HG03108 (cell line): Measurements from ENCODE around the gene ZNF354C.

ENCODE experiments used
- ATAC-seq: cut with Tn5 transposase; IDR thresholded peaks from one replicate; pipeline ENCODE4 v1.9.1; 2021; ENCODE audit warnings: moderate library complexity; ENCODE audit not compliant: unreplicated experiment

The ZNF354C gene

DNA sequence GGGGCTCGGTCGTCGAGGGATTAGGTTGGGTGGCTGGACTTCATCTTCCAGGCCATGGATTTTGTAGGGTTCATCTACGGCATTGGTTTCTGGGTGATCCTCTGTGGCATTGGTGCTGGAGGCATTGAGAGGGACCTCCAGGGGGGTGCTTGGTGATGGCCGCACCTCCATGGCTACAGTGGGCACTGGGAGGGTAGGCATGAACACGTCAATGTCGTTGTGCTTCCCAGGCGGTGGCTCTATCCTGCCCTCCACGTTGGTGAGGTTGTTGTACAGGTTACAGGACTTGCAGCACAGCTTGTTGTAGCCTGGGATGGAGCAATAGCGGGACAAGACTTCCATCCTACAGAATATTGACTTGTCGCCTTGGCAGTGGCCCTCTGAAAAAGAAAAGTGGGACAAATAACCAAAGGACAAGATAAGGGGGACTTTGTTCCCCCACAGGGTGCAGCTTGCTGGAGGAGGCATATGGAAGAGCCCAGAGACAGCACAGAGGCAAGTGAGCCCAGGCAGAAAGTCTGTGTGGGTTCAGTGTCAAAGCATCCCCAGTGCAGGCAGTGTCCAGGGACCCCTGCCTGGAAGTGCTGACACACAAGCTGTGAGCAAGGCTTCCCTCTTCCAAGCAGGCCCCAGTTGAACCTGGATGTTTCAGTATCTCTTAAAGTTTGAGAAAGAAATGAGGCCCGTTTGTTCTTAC lies 53.9 kb downstream of the ZNF354C start:
- ATAC-seq: no peak

DNA sequence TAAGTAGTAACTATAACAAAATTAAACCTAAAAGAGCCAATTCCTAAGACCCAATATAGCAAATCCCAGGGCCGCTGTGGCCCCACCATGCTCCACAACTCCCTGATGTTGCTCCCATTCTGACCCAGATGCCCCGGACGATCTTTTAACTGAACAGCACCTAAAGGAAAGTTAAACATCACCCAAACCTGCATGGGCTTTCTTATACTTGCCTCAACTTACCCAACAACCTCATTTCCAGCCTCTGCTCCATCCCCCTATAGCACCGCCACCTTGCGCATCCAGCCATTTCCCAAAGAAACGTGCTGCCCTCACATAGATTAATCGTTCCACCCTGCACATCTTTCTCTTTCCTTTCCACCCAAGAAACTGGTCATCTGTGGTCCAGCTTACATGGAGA lies 54.6 kb downstream of the ZNF354C start:
- ATAC-seq: no peak

DNA sequence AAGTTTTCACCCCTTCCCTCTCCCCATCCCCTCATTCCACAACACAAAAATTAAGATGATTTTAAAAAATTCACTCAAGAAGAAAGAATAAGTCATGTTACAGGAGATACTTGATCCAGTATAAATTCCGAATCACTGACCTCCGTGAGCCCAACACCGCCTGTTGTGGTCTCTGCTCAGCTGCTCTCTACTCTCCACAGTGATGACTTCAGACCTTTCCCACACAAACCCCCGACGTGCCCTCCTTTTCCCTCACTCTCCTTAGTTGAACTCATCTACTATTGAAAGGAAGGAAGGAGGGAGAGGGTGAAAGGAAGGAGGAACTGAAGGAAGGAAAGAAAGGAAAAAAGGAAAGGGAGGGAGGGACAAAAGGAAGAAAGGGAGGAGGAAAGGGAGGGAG lies 55.1 kb downstream of the ZNF354C start:
- no peak for ATAC-seq

DNA sequence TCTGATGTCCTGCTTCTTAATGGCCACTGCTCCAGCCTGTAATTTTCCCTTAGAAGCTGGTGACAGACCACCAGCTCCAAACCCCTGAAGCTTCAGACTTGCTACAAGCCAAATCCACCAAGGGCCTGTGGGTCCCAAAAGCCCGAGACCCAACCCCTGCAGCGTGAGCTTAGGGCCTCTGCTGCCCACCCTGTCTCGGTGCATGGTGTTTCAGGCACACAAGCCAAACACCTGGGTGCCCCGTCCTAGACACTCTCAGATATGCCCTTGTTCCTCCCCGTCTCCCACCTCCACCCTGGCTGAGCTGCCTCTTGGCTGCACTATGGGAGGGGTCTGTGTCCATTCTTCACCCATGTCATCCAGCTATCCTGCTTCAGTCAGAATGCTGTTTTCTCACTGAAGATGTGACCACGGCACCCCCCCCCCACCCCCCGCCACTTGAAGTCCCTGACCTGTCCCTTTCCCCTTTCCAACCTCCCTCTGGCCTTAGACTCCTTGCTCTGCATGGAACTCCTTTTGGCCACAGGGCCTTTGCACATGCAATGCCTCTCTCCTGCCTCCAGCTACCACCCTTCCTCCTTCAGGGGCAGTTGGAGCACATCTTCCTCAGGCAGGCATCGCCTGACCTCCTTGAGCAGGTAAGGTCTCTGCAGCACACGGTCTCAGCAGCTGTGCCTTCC lies 55.8 kb downstream of the ZNF354C start:
- no peak for ATAC-seq

DNA sequence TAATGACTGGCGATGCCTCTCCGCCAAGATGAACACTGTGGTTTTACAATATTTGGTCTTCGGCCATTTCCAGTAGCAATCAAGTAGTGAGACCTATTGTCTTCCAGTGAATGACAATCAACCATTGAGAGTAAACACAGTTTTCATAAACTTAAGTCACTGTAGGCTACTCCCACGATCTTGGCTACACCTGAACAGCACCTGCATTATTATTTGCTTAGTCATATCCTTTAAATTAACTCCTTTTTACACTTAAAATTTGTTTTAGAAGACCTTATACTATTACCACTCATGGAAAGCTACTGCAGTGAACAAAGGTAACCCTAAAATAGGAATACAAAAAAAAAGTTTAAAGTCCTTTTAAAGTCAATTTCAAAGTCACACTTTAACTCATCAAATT lies 58.2 kb downstream of the ZNF354C start:
- no peak for ATAC-seq

DNA sequence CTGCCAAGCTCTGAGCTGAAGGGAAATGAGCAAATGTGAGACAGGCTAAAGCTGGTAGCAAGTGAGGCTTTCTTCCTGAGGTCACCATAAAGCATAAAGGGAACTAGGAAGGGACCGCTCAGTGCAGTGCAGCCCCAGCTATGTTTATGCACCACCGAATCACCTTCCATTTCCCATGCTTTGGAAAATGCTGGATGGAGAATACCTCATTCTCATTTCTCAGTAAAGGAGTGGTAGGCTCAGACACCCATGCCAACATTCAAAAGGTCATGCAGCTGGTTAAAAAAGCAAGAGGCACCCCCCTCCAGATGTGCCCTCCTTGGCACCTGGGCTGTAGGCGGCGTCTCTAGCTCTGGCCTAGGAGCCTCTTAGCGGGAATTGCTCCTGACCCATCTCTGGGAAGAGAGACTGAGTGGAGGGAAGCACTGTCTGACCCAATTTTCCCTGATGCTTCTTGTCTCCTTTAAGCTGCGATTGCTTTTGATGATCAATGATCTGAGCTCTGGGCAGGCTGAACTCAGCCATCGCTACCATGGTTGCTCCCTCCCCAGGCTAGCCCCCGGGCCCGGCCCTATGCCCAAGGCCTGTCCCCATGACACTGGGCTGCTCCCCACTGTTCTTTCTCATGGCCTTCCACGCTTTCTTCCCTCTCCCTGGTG lies 58.7 kb downstream of the ZNF354C start:
- no peak for ATAC-seq

DNA sequence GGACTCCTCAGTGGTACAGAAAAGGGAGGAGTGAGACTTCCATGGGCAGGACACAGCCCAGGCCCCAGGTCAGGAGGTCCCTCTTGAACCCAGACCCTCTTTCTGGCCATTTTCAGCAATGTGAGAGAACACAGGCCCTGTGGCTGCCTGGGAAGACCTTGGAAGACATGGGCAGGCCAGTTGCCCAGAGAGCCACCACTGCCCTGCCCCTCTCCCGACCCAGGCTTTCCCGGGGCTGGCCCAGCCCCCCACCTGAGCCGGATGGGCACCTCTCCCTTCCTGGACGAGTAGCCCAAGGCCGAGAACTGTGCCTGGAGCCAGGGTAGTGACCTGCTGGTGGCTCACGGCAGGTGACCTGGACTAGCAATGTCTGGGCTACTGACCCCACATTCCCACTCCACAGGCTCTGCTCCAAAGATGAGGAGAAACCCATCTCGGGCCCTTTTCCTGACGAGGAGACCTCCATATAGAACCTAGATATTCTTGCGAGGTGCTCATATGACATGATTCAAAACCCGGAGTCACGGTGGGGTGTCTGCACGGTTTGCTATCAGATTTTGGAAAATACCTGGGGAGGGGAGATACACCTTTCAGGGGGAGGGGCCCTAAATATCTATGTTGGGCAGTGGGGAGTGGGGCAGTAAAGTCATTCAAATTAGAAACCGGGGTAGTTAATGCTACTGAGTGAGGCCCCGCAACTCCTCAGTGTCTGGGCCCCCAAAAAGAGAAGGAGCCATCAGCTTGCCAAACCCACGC lies 59.4 kb downstream of the ZNF354C start:
- no peak for ATAC-seq

DNA sequence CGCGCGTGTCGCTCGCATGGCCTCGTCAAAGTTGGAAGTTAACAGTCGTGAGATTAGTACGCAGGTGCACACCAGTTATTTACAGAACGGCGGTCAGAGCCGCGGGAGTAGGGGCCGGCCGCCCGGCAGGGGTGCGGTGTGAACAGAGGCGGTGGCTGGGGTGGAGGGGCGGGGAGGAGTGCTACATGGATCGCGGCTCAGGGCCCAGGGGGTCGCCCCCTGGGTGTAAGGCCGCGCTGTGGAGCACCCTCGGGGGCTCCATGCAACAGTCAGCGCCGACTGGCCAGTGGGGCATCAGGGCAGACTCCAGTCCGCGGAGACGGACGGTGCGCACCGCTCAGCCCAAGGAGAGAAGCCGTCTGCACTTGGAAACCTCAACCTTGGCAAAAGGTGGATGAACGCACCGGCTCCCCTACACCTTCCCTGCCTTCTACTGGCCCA lies 60.3 kb downstream of the ZNF354C start:
- no peak for ATAC-seq

DNA sequence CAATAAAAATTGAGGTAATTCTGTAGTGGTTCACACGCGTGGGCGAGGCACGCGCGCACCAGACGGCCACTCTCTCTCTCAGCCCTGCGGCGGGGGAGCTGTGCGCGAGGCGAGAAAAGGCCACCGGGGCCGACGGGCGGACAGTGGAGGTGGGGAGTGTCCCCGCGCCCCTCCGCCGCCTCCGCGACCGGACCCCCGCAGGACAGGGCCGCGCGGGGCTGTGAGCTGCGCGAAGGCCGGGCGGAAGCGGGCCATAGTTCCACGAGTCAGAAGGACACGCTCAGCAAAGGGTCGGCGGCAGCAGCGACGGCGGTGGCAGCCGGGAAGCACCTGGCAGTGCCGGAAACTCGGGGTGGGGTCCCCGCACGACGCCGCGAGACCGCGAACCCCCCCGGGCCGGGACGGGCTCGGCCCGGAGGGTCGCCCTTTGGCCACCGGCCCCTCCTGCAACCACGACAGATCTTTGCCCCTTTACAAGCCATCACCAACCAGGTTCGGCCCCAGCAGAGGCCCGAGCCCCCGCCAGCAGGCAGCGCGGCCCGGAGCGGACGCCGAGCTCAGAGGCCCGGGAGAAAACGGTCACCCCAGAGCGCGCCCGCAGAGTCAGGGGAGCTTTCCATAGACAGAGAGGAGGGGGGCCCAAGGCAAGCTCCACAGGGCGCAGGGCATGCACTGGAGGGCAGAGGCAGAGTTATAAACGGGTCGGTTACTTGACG lies 60.9 kb downstream of the ZNF354C start:
- no peak for ATAC-seq

DNA sequence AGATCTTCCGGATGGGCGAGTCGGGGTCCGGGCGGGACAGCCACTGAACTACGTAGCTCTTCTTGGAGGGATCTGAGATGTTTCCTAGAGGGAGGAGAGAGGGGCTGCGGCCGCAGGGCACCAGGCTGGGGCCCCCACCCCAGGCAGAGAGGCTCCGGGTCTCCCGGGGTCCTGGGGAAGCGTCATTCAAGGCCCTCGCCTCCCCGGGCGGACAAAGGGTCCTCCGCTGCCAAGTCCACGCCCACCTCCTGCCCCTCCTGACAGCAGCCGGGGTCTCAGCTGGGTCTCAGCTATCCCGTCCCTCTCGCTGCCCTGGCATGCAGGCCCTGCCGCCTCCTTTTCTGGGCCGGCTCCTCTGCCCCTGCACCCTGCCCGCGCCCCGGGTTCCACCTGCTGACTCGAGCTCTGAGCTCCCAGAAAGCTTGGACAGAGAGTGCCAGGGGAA lies 61.5 kb downstream of the ZNF354C start:
- no peak for ATAC-seq

DNA sequence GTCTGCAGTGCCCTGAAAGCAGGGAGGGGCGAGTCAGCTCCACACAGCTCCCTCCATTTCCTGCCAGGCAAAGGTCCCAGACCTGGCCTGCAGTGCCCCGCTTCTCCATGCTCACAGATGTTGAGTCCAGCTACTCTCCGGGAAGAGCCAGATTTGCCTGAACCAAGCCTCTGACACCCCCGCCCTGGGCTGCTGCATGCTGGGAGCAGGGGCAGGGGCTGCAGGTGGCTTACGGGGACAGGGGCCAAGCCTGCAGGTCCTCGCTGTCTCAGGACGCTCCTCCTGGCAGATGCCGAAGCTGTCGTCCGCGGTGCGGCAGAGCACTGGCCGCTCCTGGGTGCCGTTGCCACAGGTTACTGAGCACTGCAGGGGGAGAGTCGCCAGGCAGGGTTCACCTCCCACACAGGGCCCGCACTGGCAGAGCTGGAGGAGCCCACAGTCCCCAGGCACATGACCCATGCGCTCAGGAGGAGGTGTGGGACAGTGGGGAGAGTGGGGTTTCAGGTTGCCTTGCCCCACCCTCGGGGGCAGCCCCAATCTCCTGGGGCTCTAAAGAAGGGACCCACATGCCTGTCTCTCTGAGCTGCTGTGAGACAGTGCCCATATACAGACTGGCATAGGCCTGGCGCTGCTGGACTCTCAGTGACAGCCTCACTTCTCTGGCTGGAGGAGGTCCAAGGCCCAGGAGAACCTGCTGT lies 62.4 kb downstream of the ZNF354C start:
- ATAC-seq: no peak

DNA sequence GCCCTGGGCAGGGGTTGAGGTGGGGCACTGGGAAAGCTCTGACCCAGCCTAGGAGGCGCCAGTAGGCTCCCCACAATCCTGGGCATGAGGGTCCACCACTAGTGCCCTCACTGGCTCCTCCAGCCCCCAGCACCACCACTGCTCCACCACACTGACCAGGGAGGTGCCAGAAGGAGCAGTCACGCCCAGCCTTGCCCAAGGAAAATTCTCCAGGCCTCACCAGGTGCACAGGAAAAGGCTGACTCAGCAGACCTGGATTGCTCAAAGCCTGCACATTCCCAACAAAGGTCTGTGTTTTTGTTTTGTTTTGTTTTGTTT lies 62.9 kb downstream of the ZNF354C start:
- no peak for ATAC-seq

DNA sequence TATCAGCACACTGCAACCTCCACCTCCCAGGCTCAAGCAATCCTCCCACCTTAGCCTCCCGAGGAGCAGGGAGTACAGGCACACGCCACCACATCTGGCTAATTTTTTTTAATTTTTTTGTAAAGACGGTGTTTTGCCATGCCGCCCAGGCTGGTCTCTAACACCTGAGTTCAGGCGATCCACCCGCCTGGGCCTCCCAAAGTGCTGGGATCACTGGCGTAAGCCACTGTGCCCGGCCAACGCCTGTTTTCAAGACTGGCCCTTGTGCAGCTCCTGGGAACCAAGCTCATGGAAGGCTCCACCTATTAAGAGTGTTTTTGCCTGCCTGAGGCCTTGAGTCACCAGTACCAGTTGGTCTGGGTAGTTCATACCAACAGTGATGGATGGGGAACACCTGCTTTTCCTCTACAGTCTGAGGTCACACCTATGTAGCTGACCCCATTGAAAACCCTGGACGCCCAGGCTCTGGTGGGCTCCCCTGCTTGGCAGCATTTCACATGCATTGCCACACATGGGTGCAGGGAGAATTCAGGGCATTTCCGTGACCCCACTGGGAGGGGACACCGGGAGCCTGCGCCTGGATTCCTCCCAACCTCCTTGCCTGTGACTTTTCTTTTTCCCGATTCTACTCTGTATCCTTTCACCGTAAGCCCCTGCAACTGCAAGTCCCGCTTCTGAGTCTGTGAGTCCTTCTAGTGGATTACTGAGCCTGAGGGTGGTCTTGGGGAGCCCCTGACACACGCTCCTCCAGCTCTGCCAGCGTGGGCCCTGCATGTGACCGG lies 63.5 kb downstream of the ZNF354C start:
- ATAC-seq: no peak

DNA sequence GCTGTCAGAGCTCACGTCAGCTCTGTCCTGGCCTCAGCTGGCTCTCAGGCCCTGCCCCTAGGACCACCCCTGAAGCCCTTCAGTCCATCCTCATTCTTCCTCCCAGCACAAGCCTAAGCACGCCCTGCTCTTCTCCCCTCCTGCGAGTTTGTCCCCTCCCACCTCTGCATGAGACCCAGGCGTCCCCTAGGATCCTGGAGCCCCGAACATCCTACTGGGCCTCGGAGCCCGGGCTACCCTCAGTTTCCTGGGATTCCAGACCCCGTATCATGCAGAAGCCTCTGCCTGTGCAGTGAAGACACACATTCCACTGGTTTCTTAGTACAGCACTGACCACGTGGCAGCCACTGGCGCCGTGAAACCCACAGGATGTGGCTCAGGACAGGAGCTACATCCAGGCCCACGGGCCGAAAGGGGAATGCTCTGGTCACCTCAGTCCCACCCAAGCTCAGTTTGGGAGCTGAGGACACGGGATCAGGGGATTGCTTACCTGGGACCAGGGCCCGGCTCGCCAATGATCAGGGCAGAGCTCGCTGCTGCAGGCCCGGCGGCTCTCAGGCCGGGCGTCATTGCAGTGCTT lies 64.2 kb downstream of the ZNF354C start:
- no peak for ATAC-seq

DNA sequence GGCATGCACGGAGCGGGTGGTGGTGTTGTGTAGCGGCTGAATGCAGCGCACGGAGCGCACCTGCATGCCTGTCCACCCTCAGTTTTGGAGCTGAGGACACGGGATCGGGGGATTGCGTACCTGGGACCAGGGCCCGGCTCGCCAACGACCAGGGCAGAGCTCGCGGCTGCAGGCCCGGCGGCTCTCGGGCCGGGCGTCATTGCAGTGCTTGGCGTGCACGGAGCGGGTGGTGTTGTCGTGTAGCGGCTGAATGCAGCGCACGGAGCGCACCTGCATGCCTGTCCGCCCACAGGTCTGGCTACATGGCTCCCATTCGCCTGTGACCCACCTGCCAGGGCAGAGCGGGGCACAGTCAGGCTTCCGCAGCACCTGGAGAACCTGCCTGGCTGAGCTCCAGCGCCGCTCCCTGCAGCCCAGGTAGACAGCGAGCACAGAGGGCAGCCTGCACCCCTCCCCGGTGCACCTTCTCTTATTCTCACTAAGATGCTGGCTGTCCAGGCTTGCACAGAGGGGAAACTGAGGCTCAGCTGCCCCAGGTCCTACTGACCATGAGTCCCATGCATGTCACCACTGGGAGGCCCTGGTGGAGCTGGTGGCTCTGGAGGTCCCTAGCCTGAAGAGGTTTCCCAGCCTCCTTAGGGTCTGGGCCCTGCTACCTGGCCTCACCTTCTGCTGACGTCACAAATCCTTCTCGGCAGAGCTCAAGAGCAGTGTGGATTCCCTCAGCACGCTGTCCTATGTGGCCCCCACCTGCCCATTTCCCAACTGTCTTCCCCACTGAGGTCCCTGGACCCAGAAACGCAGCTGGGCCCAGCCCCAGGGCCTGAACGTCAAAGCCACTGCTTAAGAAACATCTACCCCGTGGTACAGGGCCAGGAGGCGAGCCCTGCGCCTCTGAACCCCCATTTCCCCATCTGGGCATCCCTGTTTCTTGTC lies 64.9 kb downstream of the ZNF354C start:
- ATAC-seq: no peak

DNA sequence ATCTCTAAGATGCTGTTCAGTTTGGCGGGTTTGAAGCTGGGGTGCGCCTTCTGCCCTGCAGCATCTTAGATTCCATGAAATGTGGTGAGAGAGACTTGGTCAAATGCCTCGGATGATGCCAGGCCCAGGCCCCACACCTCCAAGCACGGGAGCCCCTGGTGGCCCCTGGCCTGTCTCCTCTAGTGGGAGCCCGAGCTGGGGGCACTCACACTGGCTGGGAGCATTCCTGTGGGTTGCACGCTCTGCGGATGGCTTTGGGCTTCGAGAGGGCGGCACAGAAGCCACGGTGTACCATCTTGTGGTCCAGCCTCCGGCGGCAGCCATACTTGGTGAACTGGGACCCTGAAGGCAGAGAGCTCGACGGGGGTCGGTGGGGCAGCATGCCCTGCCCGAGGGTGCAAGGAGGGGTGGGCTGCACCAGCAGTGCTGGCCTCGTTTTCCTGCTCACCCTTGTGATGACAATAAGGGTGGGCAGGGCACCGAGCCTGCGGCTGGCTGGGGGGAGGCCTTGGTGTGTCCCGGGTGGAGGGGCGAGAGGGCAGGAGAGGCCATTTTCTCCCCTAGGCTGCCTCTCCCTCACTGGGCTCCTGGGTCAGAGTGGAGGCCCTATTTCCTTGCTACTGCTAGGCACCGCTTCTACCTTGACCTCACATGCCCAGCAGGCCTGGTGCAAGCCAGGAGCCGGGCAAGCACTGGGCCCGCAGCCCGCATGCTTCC lies 65.8 kb downstream of the ZNF354C start:
- ATAC-seq: no peak

DNA sequence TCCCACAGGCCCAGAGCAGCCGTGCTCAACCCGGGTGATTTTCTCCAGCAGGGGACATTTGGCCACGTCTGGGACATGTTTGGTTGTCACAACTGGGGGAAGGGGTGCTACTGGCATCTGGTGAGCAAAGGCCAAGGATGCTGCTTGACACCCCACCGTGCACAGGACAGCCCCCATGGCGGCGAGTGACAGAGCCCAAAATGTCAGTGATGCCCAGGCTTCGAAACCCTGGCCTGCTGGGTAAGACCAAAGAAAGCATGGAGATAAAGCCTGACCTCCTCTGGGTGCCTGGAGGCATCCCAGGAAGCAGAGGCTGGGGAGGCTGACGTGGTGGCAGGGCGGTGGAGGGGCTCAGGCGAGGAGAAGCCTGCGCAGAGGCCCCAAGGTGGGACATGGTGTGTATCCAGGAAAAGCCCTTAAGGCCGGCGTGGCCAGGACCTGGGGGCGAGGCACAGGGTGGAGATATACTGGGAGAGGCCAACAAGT lies 66.4 kb downstream of the ZNF354C start:
- ATAC-seq: no peak
